ENCODE data around the gene ANKRD33.

DNA sequence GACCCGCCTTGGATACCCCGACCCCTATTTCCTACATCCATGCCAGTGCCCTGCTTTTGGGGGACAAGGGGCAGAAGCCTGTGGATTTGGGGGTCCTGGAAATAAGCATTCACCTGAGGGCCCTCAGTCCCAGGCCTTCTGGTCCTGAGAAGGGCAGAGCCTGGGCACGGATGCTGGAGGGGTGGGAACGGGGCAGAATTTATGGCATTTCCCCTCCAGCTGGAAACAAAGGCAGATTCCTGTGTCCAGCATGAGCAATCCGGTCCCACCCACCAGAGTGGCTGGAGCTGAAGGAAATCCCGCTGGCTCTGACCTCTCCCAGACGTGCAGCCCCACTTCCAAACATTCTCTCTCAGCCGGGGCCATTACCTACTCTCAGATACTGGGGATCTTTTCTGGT is 9.3 kb downstream of the ANKRD33 start:
- TF ChIP-seq, protein P1, sequence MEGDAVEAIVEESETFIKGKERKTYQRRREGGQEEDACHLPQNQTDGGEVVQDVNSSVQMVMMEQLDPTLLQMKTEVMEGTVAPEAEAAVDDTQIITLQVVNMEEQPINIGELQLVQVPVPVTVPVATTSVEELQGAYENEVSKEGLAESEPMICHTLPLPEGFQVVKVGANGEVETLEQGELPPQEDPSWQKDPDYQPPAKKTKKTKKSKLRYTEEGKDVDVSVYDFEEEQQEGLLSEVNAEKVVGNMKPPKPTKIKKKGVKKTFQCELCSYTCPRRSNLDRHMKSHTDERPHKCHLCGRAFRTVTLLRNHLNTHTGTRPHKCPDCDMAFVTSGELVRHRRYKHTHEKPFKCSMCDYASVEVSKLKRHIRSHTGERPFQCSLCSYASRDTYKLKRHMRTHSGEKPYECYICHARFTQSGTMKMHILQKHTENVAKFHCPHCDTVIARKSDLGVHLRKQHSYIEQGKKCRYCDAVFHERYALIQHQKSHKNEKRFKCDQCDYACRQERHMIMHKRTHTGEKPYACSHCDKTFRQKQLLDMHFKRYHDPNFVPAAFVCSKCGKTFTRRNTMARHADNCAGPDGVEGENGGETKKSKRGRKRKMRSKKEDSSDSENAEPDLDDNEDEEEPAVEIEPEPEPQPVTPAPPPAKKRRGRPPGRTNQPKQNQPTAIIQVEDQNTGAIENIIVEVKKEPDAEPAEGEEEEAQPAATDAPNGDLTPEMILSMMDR (conservative IDR thresholded peaks at IDR 0.05; ENCODE audit: low read depth in 2 of 2): no peak
- no peak for TF ChIP-seq EZH2 (IDR thresholded peaks at IDR 0.05; ENCODE audit: low read depth, unreplicated experiment)
- TF ChIP-seq EZH2phosphoT487 (IDR thresholded peaks at IDR 0.05; ENCODE audit: unreplicated experiment): no peak
- no peak for TF ChIP-seq POLR2AphosphoS5 (IDR thresholded peaks at IDR 0.05; ENCODE audit: low read depth)
- TF ChIP-seq CREB1 (CRISPR knock-in tag; IDR thresholded peaks at IDR 0.05; ENCODE audit: low read depth): no peak
- TF ChIP-seq, protein P2, sequence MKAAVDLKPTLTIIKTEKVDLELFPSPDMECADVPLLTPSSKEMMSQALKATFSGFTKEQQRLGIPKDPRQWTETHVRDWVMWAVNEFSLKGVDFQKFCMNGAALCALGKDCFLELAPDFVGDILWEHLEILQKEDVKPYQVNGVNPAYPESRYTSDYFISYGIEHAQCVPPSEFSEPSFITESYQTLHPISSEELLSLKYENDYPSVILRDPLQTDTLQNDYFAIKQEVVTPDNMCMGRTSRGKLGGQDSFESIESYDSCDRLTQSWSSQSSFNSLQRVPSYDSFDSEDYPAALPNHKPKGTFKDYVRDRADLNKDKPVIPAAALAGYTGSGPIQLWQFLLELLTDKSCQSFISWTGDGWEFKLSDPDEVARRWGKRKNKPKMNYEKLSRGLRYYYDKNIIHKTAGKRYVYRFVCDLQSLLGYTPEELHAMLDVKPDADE (IDR thresholded peaks at IDR 0.05): no peak
- no peak for TF ChIP-seq ZNF114 (CRISPR knock-in tag; IDR thresholded peaks at IDR 0.05)
- TF ChIP-seq ZNF331 (CRISPR knock-in tag; IDR thresholded peaks at IDR 0.05; ENCODE audit: low read depth): no peak
- TF ChIP-seq, protein P3, sequence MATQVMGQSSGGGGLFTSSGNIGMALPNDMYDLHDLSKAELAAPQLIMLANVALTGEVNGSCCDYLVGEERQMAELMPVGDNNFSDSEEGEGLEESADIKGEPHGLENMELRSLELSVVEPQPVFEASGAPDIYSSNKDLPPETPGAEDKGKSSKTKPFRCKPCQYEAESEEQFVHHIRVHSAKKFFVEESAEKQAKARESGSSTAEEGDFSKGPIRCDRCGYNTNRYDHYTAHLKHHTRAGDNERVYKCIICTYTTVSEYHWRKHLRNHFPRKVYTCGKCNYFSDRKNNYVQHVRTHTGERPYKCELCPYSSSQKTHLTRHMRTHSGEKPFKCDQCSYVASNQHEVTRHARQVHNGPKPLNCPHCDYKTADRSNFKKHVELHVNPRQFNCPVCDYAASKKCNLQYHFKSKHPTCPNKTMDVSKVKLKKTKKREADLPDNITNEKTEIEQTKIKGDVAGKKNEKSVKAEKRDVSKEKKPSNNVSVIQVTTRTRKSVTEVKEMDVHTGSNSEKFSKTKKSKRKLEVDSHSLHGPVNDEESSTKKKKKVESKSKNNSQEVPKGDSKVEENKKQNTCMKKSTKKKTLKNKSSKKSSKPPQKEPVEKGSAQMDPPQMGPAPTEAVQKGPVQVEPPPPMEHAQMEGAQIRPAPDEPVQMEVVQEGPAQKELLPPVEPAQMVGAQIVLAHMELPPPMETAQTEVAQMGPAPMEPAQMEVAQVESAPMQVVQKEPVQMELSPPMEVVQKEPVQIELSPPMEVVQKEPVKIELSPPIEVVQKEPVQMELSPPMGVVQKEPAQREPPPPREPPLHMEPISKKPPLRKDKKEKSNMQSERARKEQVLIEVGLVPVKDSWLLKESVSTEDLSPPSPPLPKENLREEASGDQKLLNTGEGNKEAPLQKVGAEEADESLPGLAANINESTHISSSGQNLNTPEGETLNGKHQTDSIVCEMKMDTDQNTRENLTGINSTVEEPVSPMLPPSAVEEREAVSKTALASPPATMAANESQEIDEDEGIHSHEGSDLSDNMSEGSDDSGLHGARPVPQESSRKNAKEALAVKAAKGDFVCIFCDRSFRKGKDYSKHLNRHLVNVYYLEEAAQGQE (IDR thresholded peaks at IDR 0.05; ENCODE audit: unreplicated experiment): no peak
- TF ChIP-seq JUNB (IDR thresholded peaks at IDR 0.05; ENCODE audit: unreplicated experiment): no peak
- no peak for TF ChIP-seq STAT1 (IDR thresholded peaks at IDR 0.05; ENCODE audit: unreplicated experiment)
